K562 (cell line): Measurements from ENCODE around the gene B3GALT4. TPM values are rescaled to one million over a fixed set of nuclear protein-coding genes. Genes with fewer than 3 reads are reported as not detected.

Experiments
- KDM2B ChIP-seq: fragments of 250-450 bp; sonication (Bioruptor Pico); IDR thresholded peaks from 2 replicates; pipeline ENCODE4 v1.8.0; 2021; ENCODE audit warnings: mild to moderate bottlenecking, moderate library complexity
- LCOR ChIP-seq: sonication (generic); formaldehyde crosslinking; IDR thresholded peaks from 2 replicates; pipeline ENCODE4 v1.8.0; 2022; ENCODE audit warnings: mild to moderate bottlenecking, missing genetic modification reagents
- MAFK ChIP-seq: IDR thresholded peaks from 2 replicates; pipeline ENCODE4 v1.6.1; 2011; ENCODE audit warnings: low read length, improper control_type of control experiment
- NR0B1 ChIP-seq: fragments of 450-650 bp; IDR thresholded peaks from one replicate; pipeline ENCODE4 v1.6.1; 2018; ENCODE audit warnings: mild to moderate bottlenecking, moderate library complexity; ENCODE audit not compliant: partially characterized antibody
- ZNF12 ChIP-seq: sonication (generic); formaldehyde crosslinking; IDR thresholded peaks from 2 replicates; pipeline ENCODE4 v1.4.0; 2020; ENCODE audit warnings: mild to moderate bottlenecking, missing genetic modification reagents
- ZNF408 ChIP-seq: fragments of 250-450 bp; sonication (Bioruptor Pico); IDR thresholded peaks from 2 replicates; pipeline ENCODE4 v1.4.0; 2020; ENCODE audit warnings: low read depth, mild to moderate bottlenecking, moderate library complexity
- ZNF449 ChIP-seq: fragments of 250-450 bp; sonication (Bioruptor Pico); IDR thresholded peaks from 2 replicates; pipeline ENCODE4 v1.8.0; 2022; ENCODE audit warnings: moderate library complexity, mild to moderate bottlenecking, inconsistent platforms
- polyA plus RNA-seq, 8 experiments: library from polyadenylated mRNA; depleted of rRNA in 4 of 8; stranded (reverse) in 5 of 8; unstranded in 3 of 8; fragments of >200 nt; fragmentation: Nextera tagmentation in 2 of 8; fragmentation: Illumina TruSeq in 1 of 8; extraction: Ambion mirVana in 2 of 8; extraction: Trizol in 1 of 8; gene quantifications; 2 replicates each; pipeline versions ENCODE4 v1.2.1 to v1.2.3, GENCODE V29; 2011 to 2014; ENCODE audit warnings: inconsistent platforms in 1 of 8, missing spikeins in 1 of 8
- total RNA-seq, 7 experiments: library from RNA; depleted of rRNA in 6 of 7; stranded (reverse); fragments of >200 nt in 6 of 7; fragmentation: Illumina TruSeq in 2 of 7; extraction: Trizol in 2 of 7; gene quantifications; 2 replicates each; pipeline versions ENCODE4 v1.2.1 to v1.2.3, GENCODE V29; 2011 to 2021; ENCODE audit warnings: low replicate concordance in 1 of 7
- TF ChIP-seq, protein P1 (sequence below): fragments of 450-650 bp; IDR thresholded peaks from 2 replicates; pipeline ENCODE4 v1.6.1; 2016; ENCODE audit warnings: mild to moderate bottlenecking, moderate library complexity
- TF ChIP-seq, protein P2 (sequence below): sonication (generic); formaldehyde crosslinking; IDR thresholded peaks from 2 replicates; pipeline ENCODE4 v1.8.1; 2023; ENCODE audit warnings: mild to moderate bottlenecking, missing genetic modification reagents, moderate library complexity
- TF ChIP-seq, protein P3 (sequence below): fragments of 450-650 bp; IDR thresholded peaks from 2 replicates; pipeline ENCODE4 v1.6.1; 2016; ENCODE audit warnings: missing biosample characterization, missing genetic modification characterization

B3GALT4 gene
- total and polyA plus RNA-seq, 9 of the 15 experiments (the other 6 are each of a cell fraction or from before 2014, with no cell fraction given): 0.11 to 1.3 (median 0.53) TPM; not detected in 1

DNA sequence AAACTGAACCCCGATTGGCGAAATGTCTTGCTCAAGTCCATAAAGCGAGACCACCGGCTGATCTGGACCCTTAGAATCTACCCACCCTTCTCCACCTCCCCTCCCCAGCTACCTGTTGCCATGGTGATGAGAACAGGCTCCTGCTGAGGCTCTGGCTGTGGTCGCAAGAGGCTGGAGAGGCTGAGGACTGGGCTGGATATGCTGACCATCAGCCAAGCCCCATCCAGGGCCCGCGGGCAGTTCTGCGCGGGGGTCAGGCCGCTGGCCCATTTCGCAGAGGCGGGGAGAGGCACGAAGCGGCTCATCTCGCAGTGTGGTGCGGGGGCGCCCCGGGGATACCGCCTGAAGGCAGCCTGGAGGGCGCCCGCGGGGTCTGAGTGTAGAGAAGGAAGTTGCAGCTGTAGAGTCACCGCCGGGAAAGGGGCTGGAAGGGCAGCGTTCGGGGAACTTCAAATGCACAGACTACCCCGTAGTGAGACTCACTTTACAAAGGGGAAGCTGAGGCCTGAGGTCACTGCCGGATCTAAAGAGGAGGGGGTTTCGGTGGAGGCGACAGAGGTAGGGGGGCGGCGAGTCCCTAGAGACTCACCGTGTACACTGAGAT is 36.3 kb downstream of the B3GALT4 start (continued):
- TF ChIP-seq, protein P1, sequence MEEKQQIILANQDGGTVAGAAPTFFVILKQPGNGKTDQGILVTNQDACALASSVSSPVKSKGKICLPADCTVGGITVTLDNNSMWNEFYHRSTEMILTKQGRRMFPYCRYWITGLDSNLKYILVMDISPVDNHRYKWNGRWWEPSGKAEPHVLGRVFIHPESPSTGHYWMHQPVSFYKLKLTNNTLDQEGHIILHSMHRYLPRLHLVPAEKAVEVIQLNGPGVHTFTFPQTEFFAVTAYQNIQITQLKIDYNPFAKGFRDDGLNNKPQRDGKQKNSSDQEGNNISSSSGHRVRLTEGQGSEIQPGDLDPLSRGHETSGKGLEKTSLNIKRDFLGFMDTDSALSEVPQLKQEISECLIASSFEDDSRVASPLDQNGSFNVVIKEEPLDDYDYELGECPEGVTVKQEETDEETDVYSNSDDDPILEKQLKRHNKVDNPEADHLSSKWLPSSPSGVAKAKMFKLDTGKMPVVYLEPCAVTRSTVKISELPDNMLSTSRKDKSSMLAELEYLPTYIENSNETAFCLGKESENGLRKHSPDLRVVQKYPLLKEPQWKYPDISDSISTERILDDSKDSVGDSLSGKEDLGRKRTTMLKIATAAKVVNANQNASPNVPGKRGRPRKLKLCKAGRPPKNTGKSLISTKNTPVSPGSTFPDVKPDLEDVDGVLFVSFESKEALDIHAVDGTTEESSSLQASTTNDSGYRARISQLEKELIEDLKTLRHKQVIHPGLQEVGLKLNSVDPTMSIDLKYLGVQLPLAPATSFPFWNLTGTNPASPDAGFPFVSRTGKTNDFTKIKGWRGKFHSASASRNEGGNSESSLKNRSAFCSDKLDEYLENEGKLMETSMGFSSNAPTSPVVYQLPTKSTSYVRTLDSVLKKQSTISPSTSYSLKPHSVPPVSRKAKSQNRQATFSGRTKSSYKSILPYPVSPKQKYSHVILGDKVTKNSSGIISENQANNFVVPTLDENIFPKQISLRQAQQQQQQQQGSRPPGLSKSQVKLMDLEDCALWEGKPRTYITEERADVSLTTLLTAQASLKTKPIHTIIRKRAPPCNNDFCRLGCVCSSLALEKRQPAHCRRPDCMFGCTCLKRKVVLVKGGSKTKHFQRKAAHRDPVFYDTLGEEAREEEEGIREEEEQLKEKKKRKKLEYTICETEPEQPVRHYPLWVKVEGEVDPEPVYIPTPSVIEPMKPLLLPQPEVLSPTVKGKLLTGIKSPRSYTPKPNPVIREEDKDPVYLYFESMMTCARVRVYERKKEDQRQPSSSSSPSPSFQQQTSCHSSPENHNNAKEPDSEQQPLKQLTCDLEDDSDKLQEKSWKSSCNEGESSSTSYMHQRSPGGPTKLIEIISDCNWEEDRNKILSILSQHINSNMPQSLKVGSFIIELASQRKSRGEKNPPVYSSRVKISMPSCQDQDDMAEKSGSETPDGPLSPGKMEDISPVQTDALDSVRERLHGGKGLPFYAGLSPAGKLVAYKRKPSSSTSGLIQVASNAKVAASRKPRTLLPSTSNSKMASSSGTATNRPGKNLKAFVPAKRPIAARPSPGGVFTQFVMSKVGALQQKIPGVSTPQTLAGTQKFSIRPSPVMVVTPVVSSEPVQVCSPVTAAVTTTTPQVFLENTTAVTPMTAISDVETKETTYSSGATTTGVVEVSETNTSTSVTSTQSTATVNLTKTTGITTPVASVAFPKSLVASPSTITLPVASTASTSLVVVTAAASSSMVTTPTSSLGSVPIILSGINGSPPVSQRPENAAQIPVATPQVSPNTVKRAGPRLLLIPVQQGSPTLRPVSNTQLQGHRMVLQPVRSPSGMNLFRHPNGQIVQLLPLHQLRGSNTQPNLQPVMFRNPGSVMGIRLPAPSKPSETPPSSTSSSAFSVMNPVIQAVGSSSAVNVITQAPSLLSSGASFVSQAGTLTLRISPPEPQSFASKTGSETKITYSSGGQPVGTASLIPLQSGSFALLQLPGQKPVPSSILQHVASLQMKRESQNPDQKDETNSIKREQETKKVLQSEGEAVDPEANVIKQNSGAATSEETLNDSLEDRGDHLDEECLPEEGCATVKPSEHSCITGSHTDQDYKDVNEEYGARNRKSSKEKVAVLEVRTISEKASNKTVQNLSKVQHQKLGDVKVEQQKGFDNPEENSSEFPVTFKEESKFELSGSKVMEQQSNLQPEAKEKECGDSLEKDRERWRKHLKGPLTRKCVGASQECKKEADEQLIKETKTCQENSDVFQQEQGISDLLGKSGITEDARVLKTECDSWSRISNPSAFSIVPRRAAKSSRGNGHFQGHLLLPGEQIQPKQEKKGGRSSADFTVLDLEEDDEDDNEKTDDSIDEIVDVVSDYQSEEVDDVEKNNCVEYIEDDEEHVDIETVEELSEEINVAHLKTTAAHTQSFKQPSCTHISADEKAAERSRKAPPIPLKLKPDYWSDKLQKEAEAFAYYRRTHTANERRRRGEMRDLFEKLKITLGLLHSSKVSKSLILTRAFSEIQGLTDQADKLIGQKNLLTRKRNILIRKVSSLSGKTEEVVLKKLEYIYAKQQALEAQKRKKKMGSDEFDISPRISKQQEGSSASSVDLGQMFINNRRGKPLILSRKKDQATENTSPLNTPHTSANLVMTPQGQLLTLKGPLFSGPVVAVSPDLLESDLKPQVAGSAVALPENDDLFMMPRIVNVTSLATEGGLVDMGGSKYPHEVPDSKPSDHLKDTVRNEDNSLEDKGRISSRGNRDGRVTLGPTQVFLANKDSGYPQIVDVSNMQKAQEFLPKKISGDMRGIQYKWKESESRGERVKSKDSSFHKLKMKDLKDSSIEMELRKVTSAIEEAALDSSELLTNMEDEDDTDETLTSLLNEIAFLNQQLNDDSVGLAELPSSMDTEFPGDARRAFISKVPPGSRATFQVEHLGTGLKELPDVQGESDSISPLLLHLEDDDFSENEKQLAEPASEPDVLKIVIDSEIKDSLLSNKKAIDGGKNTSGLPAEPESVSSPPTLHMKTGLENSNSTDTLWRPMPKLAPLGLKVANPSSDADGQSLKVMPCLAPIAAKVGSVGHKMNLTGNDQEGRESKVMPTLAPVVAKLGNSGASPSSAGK: no peak
- TF ChIP-seq, protein P2, sequence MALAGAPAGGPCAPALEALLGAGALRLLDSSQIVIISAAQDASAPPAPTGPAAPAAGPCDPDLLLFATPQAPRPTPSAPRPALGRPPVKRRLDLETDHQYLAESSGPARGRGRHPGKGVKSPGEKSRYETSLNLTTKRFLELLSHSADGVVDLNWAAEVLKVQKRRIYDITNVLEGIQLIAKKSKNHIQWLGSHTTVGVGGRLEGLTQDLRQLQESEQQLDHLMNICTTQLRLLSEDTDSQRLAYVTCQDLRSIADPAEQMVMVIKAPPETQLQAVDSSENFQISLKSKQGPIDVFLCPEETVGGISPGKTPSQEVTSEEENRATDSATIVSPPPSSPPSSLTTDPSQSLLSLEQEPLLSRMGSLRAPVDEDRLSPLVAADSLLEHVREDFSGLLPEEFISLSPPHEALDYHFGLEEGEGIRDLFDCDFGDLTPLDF (CRISPR knock-in tag): no peak
- TF ChIP-seq, protein P3, sequence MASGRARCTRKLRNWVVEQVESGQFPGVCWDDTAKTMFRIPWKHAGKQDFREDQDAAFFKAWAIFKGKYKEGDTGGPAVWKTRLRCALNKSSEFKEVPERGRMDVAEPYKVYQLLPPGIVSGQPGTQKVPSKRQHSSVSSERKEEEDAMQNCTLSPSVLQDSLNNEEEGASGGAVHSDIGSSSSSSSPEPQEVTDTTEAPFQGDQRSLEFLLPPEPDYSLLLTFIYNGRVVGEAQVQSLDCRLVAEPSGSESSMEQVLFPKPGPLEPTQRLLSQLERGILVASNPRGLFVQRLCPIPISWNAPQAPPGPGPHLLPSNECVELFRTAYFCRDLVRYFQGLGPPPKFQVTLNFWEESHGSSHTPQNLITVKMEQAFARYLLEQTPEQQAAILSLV (tag): no peak
- no peak for TF ChIP-seq NR0B1
- TF ChIP-seq KDM2B (CRISPR knock-in tag): 0 out of 2 replicates have a peak, but pooled peaks have one; percentile 9
- no peak for TF ChIP-seq MAFK
- TF ChIP-seq LCOR (CRISPR knock-in tag): 0 out of 2 replicates have a peak, but pooled peaks have one; percentile 53
- TF ChIP-seq ZNF408 (CRISPR knock-in tag): no peak
- 0 out of 2 replicates have a peak, but pooled peaks have one; percentile 8 for TF ChIP-seq ZNF12
- no peak for TF ChIP-seq ZNF449 (CRISPR knock-in tag)
